ENCODE data around the gene SEC62. TPM values are rescaled to one million over a fixed set of nuclear protein-coding genes. Genes with fewer than 3 reads are reported as not detected.
A peak's percentile ranks its signal among the peaks of the same experiment; 100 is the strongest.

SEC62 gene
- total RNA-seq, 1 experiment from 2014 or later, result 51.2 TPM

- TF ChIP-seq ZSCAN18 (CRISPR knock-in tag; IDR thresholded peaks at IDR 0.05) (no peak), JUN (CRISPR knock-in tag; IDR thresholded peaks at IDR 0.05) (no peak), E2F5 (CRISPR knock-in tag; IDR thresholded peaks at IDR 0.05) (0 out of 2 replicates have a peak, but pooled peaks have one; percentile 60), GABPB1 (CRISPR knock-in tag; IDR thresholded peaks at IDR 0.05) (no peak), HMGXB4 (CRISPR knock-in tag; IDR thresholded peaks at IDR 0.05) (peak; percentile 93), ZNF219 (CRISPR knock-in tag; IDR thresholded peaks at IDR 0.05; ENCODE audit: borderline replicate concordance) (peak; percentile 80; the same call in 1 of the 2 replicates), ZNF396 (CRISPR knock-in tag; IDR thresholded peaks at IDR 0.05; ENCODE audit: borderline replicate concordance) (no peak)
- TF ChIP-seq, protein P1, sequence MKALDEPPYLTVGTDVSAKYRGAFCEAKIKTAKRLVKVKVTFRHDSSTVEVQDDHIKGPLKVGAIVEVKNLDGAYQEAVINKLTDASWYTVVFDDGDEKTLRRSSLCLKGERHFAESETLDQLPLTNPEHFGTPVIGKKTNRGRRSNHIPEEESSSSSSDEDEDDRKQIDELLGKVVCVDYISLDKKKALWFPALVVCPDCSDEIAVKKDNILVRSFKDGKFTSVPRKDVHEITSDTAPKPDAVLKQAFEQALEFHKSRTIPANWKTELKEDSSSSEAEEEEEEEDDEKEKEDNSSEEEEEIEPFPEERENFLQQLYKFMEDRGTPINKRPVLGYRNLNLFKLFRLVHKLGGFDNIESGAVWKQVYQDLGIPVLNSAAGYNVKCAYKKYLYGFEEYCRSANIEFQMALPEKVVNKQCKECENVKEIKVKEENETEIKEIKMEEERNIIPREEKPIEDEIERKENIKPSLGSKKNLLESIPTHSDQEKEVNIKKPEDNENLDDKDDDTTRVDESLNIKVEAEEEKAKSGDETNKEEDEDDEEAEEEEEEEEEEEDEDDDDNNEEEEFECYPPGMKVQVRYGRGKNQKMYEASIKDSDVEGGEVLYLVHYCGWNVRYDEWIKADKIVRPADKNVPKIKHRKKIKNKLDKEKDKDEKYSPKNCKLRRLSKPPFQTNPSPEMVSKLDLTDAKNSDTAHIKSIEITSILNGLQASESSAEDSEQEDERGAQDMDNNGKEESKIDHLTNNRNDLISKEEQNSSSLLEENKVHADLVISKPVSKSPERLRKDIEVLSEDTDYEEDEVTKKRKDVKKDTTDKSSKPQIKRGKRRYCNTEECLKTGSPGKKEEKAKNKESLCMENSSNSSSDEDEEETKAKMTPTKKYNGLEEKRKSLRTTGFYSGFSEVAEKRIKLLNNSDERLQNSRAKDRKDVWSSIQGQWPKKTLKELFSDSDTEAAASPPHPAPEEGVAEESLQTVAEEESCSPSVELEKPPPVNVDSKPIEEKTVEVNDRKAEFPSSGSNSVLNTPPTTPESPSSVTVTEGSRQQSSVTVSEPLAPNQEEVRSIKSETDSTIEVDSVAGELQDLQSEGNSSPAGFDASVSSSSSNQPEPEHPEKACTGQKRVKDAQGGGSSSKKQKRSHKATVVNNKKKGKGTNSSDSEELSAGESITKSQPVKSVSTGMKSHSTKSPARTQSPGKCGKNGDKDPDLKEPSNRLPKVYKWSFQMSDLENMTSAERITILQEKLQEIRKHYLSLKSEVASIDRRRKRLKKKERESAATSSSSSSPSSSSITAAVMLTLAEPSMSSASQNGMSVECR (CRISPR knock-in tag; IDR thresholded peaks at IDR 0.05; ENCODE audit: borderline replicate concordance), result peak; percentile 50; the same call in 1 of the 2 replicates
- TF ChIP-seq, protein P2, sequence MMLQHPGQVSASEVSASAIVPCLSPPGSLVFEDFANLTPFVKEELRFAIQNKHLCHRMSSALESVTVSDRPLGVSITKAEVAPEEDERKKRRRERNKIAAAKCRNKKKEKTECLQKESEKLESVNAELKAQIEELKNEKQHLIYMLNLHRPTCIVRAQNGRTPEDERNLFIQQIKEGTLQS (CRISPR knock-in tag; conservative IDR thresholded peaks at IDR 0.05), result no peak
These were observed 71.1 kb downstream of the SEC62 start, which contains the start of gene GPR160 (continued) for GRCh38 chr3:170037463-170038433.

DNA sequence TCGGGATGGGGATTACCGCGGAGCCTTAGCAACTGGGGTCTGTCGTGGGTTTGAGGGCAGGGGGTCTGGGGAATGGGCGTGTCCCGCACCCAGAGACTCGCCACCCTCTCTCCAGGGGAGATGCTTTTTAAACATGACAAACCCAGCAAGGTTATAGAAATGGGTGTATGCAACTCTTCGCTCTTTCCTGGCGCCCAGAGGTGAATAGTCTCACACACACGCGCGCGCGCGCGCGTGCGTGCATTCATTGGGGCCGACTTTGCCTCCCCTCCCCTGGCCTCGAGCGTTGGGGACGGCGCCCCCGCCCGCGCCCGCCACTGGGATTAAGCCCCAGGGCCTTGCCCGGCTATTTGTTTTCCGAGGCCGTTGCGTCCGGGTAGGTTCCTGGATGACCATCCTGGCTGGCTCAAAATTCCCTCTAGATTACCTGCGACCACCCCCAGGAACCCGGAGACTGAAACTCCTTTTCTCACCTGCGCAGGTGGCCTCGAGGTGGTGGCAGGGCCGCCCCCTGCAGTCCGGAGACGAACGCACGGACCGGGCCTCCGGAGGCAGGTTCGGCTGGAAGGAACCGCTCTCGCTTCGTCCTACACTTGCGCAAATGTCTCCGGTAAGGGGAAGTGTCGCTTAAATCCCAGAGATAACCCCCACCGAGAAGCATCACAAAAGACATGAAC, 72.0 kb downstream of the SEC62 start:
- ATAC-seq (peak; percentile 47), DNase-seq (ENCODE audit: low spot score) (peak; percentile 76)
- H3K36me3 Mint-ChIP-seq, result peaks cover 12% of the 10 kb centered on the region
- CTCF ChIA-PET, result interaction anchor here (1.0 to 1.7 kb wide), 3 partner anchors 40 to 72 kb away, joined by 3 to 6 read pairs (median 4); partner anchors contain the start of gene SEC62
- H3K4me1 Mint-ChIP-seq, result peaks cover 24% of the 10 kb centered on the region
- POLR2A ChIA-PET, result no interaction called here
- H3K27me3 Mint-ChIP-seq (ENCODE audit: low read depth), result no peaks in the 10 kb centered on the region
- H3K9me3 Mint-ChIP-seq, result no peaks in the 10 kb centered on the region
- H3K4me3 Mint-ChIP-seq, result peak overlapping the region; percentile 85
- H3K27ac Mint-ChIP-seq, result peak overlapping the region; percentile 87
- TF ChIP-seq USF1 (CRISPR knock-in tag; IDR thresholded peaks at IDR 0.05), result peak; percentile 39; the same call in 1 of the 2 replicates
- TF ChIP-seq, protein P3, sequence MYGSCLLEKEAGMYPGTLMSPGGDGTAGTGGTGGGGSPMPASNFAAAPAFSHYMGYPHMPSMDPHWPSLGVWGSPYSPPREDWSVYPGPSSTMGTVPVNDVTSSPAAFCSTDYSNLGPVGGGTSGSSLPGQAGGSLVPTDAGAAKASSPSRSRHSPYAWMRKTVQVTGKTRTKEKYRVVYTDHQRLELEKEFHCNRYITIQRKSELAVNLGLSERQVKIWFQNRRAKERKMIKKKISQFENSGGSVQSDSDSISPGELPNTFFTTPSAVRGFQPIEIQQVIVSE (CRISPR knock-in tag; IDR thresholded peaks at IDR 0.05; ENCODE audit: borderline replicate concordance), result no peak
- no peak; the same call in 1 of the 2 replicates for TF ChIP-seq TEAD1 (CRISPR knock-in tag; IDR thresholded peaks at IDR 0.05)
- TF ChIP-seq ZNF317 (CRISPR knock-in tag; IDR thresholded peaks at IDR 0.05; ENCODE audit: borderline replicate concordance, low read depth), result no peak
- no peak for TF ChIP-seq STAT6 (CRISPR knock-in tag; conservative IDR thresholded peaks at IDR 0.05; ENCODE audit: low read depth)
- TF ChIP-seq PRRX2 (CRISPR knock-in tag; IDR thresholded peaks at IDR 0.05), result no peak
- TF ChIP-seq RELA (CRISPR knock-in tag; IDR thresholded peaks at IDR 0.05; ENCODE audit: borderline replicate concordance), result no peak
- peak; percentile 13; the same call in 1 of the 2 replicates for TF ChIP-seq CTCF (IDR thresholded peaks at IDR 0.05)

Measured in WTC11 (cell line).